NK-92 (cell line): ENCODE measurements around the gene CFAP97D2.
"Not testable (repeated sequence)": the region's sequence is repeated elsewhere in the genome, so short reads cannot be mapped to it uniquely, and the experiment has no call there.

Experiments used
- DNase-seq: peaks from one replicate; lab custom pipeline; 2025; ENCODE audit not compliant: unreplicated experiment; lab: John Stamatoyannopoulos, UW

The CFAP97D2 gene

DNA sequence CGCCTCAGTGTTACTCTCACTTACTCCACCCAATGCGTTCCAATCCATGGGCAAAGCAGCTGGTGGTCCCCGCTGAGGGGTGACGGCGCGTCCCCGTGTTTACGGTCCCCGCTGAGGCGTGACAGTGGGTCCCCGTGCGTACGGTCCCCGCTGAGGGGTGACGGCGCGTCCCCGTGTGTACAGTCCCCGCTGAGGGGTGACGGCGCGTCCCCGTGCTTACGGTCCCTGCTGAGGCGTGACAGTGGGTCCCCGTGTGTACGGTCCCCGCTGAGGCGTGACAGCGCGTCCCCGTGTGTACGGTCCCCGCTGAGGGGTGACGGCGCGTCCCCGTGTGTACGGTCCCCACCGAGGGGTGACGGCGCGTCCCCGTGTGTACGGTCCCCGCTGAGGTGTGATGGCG is 19.5 kb downstream of the CFAP97D2 start:
- no peak for DNase-seq

DNA sequence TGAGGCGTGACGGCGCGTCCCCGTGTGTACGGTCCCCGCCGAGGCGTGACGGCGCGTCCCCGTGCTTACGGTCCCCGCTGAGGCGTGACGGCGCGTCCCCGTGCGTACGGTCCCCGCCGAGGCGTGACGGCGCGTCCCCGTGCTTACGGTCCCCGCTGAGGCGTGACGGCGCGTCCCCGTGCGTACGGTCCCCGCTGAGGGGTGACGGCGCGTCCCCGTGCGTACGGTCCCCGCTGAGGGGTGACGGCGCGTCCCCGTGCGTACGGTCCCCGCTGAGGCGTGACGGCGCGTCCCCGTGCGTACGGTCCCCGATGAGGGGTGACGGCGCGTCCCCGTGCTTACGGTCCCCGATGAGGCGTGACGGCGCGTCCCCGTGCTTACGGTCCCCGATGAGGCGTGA is 20.5 kb downstream of the CFAP97D2 start:
- DNase-seq, result not testable (repeated sequence)

DNA sequence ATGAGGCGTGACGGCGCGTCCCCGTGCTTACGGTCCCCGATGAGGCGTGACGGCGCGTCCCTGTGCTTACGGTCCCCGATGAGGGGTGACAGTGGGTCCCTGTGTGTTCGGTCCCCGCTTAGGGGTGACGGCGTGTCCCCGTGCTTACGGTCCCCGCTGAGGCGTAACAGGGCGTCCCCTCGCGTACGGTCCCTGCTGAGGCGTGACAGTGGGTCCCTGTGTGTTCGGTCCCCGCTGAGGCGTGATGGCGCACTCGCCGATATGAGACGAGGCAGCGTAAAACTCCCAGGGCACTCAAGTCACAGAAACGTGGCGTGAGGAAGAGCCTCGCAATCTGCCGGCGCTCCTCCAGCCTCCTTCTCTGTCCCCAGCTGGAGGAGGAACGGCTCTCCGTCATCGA is 20.9 kb downstream of the CFAP97D2 start:
- DNase-seq, result no peak

DNA sequence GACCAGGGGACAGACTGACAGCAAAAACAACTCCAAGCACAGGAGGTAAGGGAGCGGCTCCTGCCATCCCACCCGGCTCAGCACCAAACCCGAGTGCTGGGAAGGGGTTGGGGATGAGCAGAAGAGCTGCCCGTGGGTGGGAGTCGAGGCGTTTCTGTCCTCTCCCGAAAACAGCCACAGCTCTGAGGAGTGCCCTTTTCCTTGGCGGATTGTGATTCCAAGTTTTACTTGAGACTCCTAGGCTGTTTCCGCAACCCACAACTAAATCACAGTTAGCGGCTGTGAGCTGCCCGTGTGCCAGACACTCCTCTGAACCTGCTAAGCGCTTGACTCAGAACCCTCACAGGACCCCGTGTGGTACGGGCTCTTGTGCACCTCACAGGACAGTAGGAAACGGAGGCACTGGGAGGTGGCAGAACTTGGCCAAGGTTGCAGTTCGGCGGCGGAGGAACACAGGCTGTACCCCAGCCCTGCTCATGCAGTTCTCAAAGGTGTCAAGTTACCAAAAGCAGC is 21.4 kb downstream of the CFAP97D2 start:
- DNase-seq, result no peak

DNA sequence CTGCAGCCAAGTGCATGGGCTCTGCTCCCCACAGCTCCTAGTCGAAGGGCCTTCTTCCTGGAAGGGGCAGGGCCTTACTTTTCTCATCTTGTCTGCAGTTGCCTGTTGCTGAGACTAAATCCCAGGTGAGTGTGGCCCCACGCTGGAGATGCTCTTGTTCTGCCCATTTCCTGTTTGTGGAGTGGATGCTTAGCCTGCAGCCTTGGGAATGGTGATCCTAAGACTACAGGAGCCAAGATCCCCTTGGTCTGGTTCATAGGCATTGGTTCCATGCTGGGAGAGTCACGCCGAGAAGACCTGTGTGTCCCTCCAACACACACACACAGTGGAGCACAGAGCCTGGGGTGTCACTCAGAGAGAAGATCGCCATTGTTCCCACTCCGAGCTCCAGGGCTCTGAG is 23.5 kb downstream of the CFAP97D2 start:
- DNase-seq, result no peak

DNA sequence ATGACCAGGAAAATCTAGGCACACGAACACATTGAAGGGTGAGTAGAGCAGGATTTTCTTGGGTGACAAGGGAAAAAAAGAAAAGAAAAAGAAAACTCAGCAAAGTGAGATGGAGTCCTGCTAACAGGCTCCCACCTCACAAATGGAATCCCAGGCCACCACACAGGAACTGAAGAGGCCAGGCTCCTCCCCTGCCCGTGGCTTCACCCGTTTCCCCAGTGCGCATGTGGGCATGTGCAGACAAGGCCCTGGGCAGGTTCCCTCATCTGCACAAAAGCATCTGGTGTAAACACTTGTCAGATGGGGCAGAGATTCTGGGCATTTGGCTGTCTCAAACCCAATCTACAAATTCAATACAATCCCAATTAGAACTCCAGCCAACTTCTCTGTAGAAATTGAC is 24.5 kb downstream of the CFAP97D2 start:
- no peak for DNase-seq

- no peak for DNase-seq
Measured at GRCh38 chr13:114204894-114205293, 25.8 kb downstream of the CFAP97D2 start.

DNA sequence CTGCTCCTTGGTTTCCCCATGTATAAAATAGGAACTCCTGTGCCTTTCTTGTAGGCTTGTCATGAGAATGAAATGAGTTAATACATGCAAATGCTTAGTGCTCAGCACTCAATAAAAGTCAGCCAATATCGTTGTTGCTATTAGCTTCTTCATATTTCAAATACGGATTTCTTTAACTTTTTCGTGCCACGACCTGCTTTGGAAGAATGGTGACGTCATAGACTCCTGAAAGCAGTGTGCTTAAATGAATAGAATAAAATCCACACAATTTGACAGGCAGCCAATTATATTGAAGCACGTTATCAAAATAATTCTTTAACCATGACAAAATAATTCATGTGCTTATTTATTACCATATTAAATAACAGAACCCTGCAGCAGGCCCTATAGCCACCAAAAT is 29.1 kb downstream of the CFAP97D2 start:
- DNase-seq, result no peak

DNA sequence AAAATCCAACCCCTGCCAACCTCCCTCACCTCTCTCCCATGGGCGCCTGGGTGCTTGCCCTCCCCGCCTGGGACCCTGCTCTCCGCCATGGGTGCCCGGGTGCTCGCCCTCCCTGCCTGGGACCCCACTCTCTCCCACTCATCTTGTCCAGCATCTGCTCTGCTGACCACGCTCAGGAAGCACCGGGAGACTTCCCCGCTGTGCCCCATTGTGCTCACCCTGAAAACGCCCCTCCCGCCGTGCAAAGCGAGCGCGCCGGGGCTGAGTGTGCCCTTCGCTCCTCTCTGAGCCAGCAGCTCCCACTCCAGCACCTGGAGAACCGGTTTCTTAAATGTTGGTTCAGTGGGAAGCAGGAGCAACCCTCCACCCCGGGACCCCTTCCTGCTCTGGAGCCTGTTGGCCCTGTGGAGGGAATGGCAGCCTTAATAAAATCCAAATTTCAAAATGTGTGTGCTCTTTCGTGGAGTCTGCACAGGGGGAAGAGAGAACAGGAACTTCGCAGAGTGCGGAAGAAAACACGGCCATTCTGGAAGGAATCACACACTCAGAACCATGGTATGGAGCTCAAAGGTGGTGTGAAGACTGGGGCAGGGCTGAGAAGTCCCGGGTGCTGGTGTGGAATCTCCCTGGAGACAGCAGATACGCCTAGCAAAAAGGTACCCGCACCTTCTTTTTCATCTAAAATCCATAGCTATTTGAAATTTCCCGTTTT is 32.5 kb downstream of the CFAP97D2 start:
- DNase-seq, result no peak

GRCh38 chr13:114212158-114212495 is 33.1 kb downstream of the CFAP97D2 start:
- no peak for DNase-seq

DNA sequence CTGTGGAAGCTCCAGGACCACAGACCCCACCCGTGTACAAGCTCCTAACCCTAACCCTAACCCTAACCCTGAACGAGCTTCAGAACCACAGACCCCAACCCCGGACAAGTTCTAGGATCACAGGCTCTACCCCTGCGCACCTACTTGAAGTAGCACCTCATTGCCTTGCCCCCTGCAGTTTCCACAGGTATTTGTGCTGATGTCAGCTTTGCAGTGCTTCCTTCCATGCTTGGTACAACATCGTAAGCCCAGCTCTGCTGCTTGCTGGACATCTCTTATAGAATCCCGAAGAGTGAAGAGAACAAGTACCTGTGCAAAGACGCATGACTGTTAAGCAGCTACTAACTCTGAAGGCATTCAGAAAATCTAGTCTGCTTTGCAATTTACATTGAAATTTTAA is 34.9 kb downstream of the CFAP97D2 start:
- no peak for DNase-seq

- DNase-seq, result no peak
Measured at GRCh38 chr13:114219392-114219791, 40.3 kb downstream of the CFAP97D2 start.

DNA sequence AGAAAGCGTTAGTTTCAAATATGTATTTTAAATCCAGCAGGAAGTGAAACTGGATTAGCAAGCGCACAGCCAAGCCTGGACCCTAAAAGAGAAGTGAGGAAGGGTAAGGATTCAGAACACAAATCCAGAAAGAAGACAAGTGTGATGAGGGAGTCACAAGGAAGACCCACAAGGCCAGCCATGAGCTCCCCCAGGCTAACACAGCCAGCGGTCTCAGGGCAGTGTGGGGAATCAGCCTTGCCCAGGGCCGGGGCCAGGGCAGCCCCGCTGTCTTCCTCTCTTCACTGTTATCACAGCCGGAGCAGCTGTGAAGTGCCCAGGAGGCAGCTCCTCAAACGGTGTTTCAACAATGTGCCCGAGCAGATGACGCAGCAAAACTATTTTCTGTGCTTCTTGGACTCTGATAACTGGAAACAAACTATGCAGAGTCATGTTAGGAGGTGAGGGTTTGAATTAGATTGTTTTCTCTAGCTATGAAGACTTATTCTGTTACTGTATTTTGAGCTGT is 43.5 kb downstream of the CFAP97D2 start:
- no peak for DNase-seq

- no peak for DNase-seq
Measured at GRCh38 chr13:114224201-114224600, 45.1 kb downstream of the CFAP97D2 start.

DNA sequence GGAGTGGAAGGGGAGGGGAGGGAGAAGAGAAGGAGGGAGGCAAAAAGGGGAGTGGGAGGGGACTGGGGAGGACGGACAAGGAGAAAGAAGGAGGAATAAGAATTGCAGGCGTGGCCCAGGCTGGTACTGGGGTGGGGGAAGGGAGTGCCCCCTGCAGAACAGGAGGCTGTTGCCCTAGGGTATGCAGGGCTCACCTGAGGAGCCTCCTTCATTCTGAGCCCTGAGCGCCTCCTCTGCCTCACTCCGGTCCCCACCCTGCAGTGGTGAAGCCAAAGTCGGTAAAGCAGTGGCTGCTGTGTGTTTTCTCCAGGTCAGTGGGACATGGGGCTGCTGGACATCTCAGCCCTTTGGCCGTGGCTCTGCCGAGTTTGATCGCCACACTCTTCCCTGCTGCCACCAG is 46.6 kb downstream of the CFAP97D2 start:
- no peak for DNase-seq

- no peak for DNase-seq
Measured at GRCh38 chr13:114226088-114226487, 47.0 kb downstream of the CFAP97D2 start.

DNA sequence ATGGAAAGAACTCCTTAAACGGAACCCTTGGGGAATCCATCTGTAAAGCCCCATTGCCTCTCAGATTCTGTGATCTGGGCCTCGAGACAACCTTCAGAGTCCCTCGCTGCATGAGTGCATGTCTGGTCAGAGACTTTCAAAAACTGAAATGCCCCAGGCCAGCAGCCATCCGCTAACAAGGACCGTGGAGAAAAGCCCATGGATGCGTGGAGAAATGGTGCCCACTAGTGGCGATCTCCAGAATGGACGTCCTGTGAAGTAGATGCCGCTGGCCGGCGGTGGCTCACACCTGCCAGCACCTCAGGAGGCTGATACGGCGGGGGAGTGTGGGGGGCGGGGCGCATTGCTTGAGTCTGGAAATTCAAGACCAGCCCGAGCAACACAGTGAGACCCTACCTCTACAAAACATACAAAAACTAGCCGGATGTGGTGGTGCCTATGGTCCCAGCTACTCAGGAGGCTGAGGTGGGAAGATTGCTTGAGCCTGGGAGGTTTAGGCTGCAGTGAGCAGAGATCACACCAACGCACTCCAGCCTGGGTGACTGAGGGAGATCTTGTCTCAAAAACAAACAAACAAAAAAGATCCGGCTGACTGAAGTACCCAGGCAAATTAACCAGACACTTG is 47.8 kb downstream of the CFAP97D2 start:
- peak; percentile 53 for DNase-seq

DNA sequence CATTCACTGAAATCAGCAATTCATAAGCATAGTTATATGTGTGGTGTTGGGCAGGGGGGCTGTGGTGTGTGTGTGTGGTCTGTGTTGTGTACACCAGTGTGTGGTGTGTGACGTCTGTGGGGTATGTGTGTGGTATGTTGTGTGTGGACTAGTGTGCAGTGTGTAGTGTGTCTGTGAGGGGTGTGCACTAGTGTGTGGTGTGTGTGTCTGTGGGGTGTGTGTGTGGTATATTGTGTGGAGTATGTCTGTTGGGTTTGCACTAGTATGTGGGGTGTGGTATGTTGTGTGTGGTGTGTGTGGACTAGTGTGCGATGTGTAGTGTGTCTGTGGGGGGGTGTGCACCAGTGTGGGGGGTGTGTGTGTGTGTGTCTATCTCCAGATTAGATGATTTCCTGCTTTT is 48.5 kb downstream of the CFAP97D2 start:
- no peak for DNase-seq

DNA sequence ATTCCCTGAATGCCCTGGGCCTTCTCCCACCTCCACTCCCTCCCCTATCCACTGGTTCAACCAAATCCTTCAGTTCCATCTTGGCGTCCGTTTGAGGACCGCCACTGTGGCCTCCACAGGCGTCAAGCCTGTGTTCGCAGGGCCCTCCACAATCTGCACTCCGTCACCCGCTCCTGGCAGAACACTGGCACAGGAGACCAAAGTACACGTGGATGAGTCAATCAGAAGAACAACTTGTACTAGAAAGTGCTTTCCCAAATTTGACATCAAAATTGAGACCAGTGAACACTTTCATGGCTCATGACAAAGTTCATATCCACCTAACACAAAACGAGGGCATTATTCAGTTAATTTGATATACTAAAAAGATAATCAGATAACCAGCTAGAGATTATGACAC is 49.1 kb downstream of the CFAP97D2 start:
- no peak for DNase-seq

DNA sequence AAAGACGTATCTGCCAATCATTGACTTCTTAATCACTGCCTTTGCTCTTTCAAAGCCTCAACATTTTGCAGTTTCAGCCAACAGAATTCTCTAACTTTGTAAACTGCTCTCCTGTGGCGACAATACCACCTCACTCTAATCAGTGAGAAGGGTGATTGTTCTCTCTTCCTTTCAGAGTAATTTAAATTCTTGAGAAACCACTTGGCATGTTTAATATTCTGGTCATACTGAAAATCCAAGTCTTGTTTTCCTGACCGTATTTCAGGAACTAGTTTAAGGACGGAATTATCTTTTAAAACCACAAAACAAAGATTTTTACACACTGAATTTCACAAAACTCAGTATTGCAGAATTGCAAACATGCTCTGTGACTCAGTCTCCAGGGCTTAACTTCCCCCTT is 50.4 kb downstream of the CFAP97D2 start:
- no peak for DNase-seq

GRCh38 chr13:114230117-114230516 is 51.1 kb downstream of the CFAP97D2 start:
- no peak for DNase-seq

GRCh38 chr13:114230575-114230974 is 51.5 kb downstream of the CFAP97D2 start:
- DNase-seq, result no peak

GRCh38 chr13:114231886-114232285 is 52.8 kb downstream of the CFAP97D2 start:
- DNase-seq, result no peak
